ENCODE data around the gene OTOGL.
"Not testable (repeated sequence)": the region's sequence is repeated elsewhere in the genome, so short reads cannot be mapped to it uniquely, and the experiment has no call there.

OTOGL gene

GRCh38 chr12:80234667-80235066 lies 135.3 kb downstream of the OTOGL start:
- DNase-seq: no peak

GRCh38 chr12:80235944-80236343 lies 136.6 kb downstream of the OTOGL start:
- no peak for DNase-seq

GRCh38 chr12:80239867-80240266 lies 140.5 kb downstream of the OTOGL start:
- no peak for DNase-seq

- DNase-seq: no peak
Measured at GRCh38 chr12:80241576-80242273, 142.4 kb downstream of the OTOGL start.

GRCh38 chr12:80242321-80242720 lies 143.0 kb downstream of the OTOGL start:
- DNase-seq: no peak

- DNase-seq: not testable (repeated sequence)
Measured at GRCh38 chr12:80249581-80249980, 150.2 kb downstream of the OTOGL start.

GRCh38 chr12:80257920-80258319 lies 158.6 kb downstream of the OTOGL start:
- DNase-seq: no peak

- no peak for DNase-seq
Measured at GRCh38 chr12:80260269-80260668, 160.9 kb downstream of the OTOGL start.

- DNase-seq: no peak
Measured at GRCh38 chr12:80261403-80261802, 162.1 kb downstream of the OTOGL start.

- DNase-seq: no peak
Measured at GRCh38 chr12:80262346-80262745, 163.0 kb downstream of the OTOGL start.

- DNase-seq: no peak
Measured at GRCh38 chr12:80262771-80263170, 163.4 kb downstream of the OTOGL start.

GRCh38 chr12:80264386-80264785 lies 165.0 kb downstream of the OTOGL start:
- DNase-seq: no peak

- no peak for DNase-seq
Measured at GRCh38 chr12:80264891-80265290, 165.6 kb downstream of the OTOGL start.

GRCh38 chr12:80268924-80269749 lies 169.8 kb downstream of the OTOGL start:
- DNase-seq: no peak

- peak; percentile 39 for DNase-seq
Measured at GRCh38 chr12:80269803-80270552, 170.6 kb downstream of the OTOGL start.

GRCh38 chr12:80271780-80272179 lies 172.4 kb downstream of the OTOGL start:
- DNase-seq: no peak

- DNase-seq: no peak
Measured at GRCh38 chr12:80272387-80272915, 173.1 kb downstream of the OTOGL start.

GRCh38 chr12:80273144-80273543 lies 173.8 kb downstream of the OTOGL start:
- no peak for DNase-seq

GRCh38 chr12:80277732-80278131 lies 178.4 kb downstream of the OTOGL start:
- no peak for DNase-seq

- DNase-seq: no peak
Measured at GRCh38 chr12:80282226-80282625, 182.9 kb downstream of the OTOGL start.

GRCh38 chr12:80282761-80283160 lies 183.4 kb downstream of the OTOGL start:
- DNase-seq: no peak

GRCh38 chr12:80291108-80291754 lies 191.9 kb downstream of the OTOGL start:
- DNase-seq: no peak

GRCh38 chr12:80293347-80293746 lies 194.0 kb downstream of the OTOGL start:
- DNase-seq: no peak

All from midbrain (tissue), 1 donor.